ENCODE results near the gene USP6NL.

DNA sequence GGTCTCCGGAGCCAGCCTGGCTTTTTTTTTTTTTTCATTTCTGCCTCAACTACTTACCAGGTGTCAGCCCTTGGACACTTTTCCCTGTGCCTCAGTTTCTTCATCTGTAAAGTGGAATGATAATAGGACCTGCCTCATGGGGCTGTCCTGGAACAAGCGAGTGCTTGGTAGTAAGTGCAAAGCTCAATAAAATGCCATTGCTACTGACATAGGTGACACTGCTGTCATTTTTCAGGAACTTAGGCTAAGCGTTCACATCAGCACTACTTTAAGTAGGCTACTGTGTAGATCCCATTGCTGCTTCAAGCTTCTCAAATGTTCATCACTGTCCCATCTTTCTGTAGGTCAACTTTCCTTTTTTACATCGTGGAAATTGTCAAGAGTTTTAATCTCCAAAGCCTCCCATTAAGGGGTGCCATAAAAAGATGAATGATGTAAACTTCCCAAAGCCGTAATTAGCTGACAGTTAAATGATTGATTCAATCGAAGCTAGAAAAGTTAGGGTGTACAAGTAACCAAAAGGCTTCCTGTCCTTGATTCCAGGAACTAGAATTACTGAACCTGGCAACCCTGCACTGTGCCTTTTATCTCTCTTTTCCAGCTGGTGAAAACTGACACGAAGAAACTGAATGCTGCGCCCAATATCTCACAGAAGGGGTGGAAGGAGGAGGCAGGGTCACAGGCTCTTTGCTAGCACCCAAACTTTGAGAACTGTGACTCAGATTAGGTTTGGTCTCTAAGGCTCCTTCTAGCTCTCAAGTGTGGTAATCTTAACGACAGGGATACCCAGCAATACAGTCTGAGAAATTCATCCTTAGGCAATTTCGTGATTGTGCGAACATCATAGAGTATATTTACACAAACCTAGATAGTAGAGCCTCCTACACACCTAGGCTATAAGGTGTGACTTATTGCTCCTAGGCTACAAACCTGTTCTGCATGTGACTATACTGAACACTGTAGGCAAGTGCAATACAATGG is 861 bp upstream of the USP6NL start:
- TF ChIP-seq, protein P1, sequence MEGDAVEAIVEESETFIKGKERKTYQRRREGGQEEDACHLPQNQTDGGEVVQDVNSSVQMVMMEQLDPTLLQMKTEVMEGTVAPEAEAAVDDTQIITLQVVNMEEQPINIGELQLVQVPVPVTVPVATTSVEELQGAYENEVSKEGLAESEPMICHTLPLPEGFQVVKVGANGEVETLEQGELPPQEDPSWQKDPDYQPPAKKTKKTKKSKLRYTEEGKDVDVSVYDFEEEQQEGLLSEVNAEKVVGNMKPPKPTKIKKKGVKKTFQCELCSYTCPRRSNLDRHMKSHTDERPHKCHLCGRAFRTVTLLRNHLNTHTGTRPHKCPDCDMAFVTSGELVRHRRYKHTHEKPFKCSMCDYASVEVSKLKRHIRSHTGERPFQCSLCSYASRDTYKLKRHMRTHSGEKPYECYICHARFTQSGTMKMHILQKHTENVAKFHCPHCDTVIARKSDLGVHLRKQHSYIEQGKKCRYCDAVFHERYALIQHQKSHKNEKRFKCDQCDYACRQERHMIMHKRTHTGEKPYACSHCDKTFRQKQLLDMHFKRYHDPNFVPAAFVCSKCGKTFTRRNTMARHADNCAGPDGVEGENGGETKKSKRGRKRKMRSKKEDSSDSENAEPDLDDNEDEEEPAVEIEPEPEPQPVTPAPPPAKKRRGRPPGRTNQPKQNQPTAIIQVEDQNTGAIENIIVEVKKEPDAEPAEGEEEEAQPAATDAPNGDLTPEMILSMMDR (IDR thresholded peaks at IDR 0.05): no peak
- no peak for TF ChIP-seq POLR2A (IDR thresholded peaks at IDR 0.05)

All from lower leg skin (tissue), 3 donors.